ENCODE results near the gene RAB23.
A peak's percentile ranks its signal among the peaks of the same experiment; 100 is the strongest.

The RAB23 gene

DNA sequence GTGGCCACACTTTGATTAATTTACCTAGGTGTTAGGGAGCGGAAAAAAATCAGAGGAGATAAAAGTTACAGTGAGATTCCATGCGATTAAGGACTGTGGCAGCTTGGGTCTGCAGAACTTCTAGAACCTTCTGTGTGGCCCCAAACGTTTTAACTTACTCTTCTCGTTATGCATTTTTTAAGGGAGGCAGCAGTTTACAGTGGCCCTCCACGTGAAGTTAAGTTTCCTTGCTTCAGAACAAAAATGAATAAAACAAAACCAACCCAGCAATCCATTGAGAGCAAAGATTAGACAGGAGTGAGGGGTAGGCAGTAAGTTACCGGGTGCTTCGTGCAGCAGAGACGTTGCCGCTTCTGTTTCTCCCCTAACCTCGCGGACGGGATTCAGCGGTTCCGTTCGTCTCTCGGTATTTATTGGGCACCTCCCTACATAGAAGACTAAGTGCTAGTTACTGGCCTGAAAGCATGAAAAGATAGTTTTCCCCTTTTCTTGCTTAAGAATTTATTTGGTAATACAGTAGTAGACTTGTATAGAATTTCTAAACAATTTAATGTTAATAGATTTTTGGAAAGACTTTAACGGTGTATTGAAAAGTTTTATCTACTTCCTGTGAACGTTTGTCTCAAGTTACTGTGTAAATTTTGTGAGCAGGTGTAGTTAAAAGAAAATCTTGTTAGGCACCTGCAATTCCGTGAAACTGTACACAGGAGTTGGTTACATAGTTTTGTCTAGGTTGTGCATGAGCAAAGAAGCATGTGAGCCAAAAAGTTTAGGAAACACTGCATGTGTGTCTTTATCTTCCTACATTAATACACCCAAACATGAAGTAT, 48.8 kb downstream of the RAB23 start:
- peak overlapping the region; percentile 84 for H2AFZ ChIP-seq (ENCODE audit: low read length)
- peak overlapping the region; percentile 95 for H3K9ac ChIP-seq (ENCODE audit: low read depth, low read length, poor library complexity, severe bottlenecking)
- H3K79me2 ChIP-seq (ENCODE audit: insufficient read depth, low read length) = peaks cover 59% of the 10 kb centered on the region
- H3K9me2 ChIP-seq (replicated peaks; ENCODE audit: low read depth, low read length) = no peaks in the 10 kb centered on the region
- H3K36me3 ChIP-seq (ENCODE audit: insufficient read depth, low read length) = no peaks in the 10 kb centered on the region
- H3K4me3 ChIP-seq (ENCODE audit: low read length, poor library complexity, severe bottlenecking) = peak overlapping the region; percentile 96
- H3K27me3 ChIP-seq (ENCODE audit: insufficient read depth, low read length, poor library complexity, severe bottlenecking) = no peaks in the 10 kb centered on the region
- TF ChIP-seq CTCF (conservative IDR thresholded peaks at IDR 0.05; ENCODE audit: low read length) (no peak), EZH2phosphoT487 (IDR thresholded peaks at IDR 0.05; ENCODE audit: borderline replicate concordance) (no peak)
- H3F3A ChIP-seq (ENCODE audit: low read depth) = no peaks in the 10 kb centered on the region
- H4K20me1 ChIP-seq (ENCODE audit: insufficient read depth, low read length, poor library complexity, severe bottlenecking) = peaks cover 49% of the 10 kb centered on the region
- peak overlapping the region; percentile 94 for H3K4me2 ChIP-seq (ENCODE audit: low read depth, low read length, poor library complexity, severe bottlenecking)
- peaks cover 43% of the 10 kb centered on the region for H3K4me1 ChIP-seq (ENCODE audit: insufficient read depth, low read length, poor library complexity, severe bottlenecking)
- no peaks in the 10 kb centered on the region for H3K9me3 ChIP-seq (ENCODE audit: insufficient read depth, low read depth, low read length)

GRCh38 chr6:57172136-57173055, 49.7 kb downstream of the RAB23 start, which contains the start of gene BAG2:
TSS of gene BAG2 (plus strand) at chr6:57172326. CDS start at chr6:57172698, 372 bp downstream.
- Histone ChIP-seq H3K9me3 (ENCODE audit: insufficient read depth, low read depth, low read length) (no peaks in the 10 kb centered on the region), H3K4me3 (ENCODE audit: low read length, poor library complexity, severe bottlenecking) (peak within 1 kb of the TSS; percentile 96), H3K79me2 (ENCODE audit: insufficient read depth, low read length) (peaks cover 50% of the 10 kb centered on the region), H3K4me1 (ENCODE audit: insufficient read depth, low read length, poor library complexity, severe bottlenecking) (peaks cover 34% of the 10 kb centered on the region), H3F3A (ENCODE audit: low read depth) (no peaks in the 10 kb centered on the region), H4K20me1 (ENCODE audit: insufficient read depth, low read length, poor library complexity, severe bottlenecking) (peaks cover 40% of the 10 kb centered on the region), H2AFZ (ENCODE audit: low read length) (peak within 1 kb of the TSS; percentile 84), H3K9ac (ENCODE audit: low read depth, low read length, poor library complexity, severe bottlenecking) (peak within 1 kb of the TSS; percentile 95), H3K9me2 (replicated peaks; ENCODE audit: low read depth, low read length) (no peaks in the 10 kb centered on the region), H3K27me3 (ENCODE audit: insufficient read depth, low read length, poor library complexity, severe bottlenecking) (no peaks in the 10 kb centered on the region), H3K4me2 (ENCODE audit: low read depth, low read length, poor library complexity, severe bottlenecking) (peak within 1 kb of the TSS; percentile 94), H3K36me3 (ENCODE audit: insufficient read depth, low read length) (no peaks in the 10 kb centered on the region)
- no peak for TF ChIP-seq EZH2phosphoT487 (IDR thresholded peaks at IDR 0.05; ENCODE audit: borderline replicate concordance)
- TF ChIP-seq CTCF (conservative IDR thresholded peaks at IDR 0.05; ENCODE audit: low read length) = 0 out of 2 replicates have a peak, but pooled peaks have one; percentile 16

DNA sequence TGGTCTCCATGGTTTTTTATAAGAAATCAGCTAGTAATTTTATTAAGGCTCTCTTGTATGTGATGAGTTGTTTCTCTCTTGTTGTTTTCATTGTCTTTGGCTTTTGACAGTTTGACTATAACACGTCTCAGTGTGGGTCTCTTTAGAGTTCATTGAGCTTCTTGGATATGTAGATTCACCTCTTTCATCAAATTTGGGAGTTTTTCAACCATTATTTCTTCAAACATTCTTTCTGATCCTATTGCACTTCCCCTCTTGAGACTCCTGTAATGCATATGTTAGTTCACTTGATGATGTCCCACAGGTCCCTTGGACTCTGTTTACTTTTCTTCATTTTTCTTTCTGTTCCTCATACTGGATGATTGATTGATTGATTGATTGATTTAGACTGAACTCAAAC, 57.0 kb downstream of the RAB23 start:
- H2AFZ ChIP-seq (ENCODE audit: low read length) = no peak overlapping the region
- peaks cover 6% of the 10 kb centered on the region; the same call in 1 of the 2 replicates for H3K36me3 ChIP-seq (ENCODE audit: insufficient read depth, low read length)
- H3K4me1 ChIP-seq (ENCODE audit: insufficient read depth, low read length, poor library complexity, severe bottlenecking) = no peaks in the 10 kb centered on the region
- no peaks in the 10 kb centered on the region for H3K27me3 ChIP-seq (ENCODE audit: insufficient read depth, low read length, poor library complexity, severe bottlenecking)
- H4K20me1 ChIP-seq (ENCODE audit: insufficient read depth, low read length, poor library complexity, severe bottlenecking) = no peaks in the 10 kb centered on the region
- H3K4me2 ChIP-seq (ENCODE audit: low read depth, low read length, poor library complexity, severe bottlenecking) = no peak overlapping the region
- no peak overlapping the region for H3K4me3 ChIP-seq (ENCODE audit: low read length, poor library complexity, severe bottlenecking)
- H3K9me2 ChIP-seq (replicated peaks; ENCODE audit: low read depth, low read length) = no peaks in the 10 kb centered on the region
- H3F3A ChIP-seq (ENCODE audit: low read depth) = no peaks in the 10 kb centered on the region
- H3K79me2 ChIP-seq (ENCODE audit: insufficient read depth, low read length) = no peaks in the 10 kb centered on the region
- TF ChIP-seq CTCF (conservative IDR thresholded peaks at IDR 0.05; ENCODE audit: low read length) = no peak
- no peak for TF ChIP-seq EZH2phosphoT487 (IDR thresholded peaks at IDR 0.05; ENCODE audit: borderline replicate concordance)
- H3K9ac ChIP-seq (ENCODE audit: low read depth, low read length, poor library complexity, severe bottlenecking) = no peak overlapping the region
- no peaks in the 10 kb centered on the region for H3K9me3 ChIP-seq (ENCODE audit: insufficient read depth, low read depth, low read length)

Measured in Loucy (cell line).